ENCODE results near the gene ELL.

DNA sequence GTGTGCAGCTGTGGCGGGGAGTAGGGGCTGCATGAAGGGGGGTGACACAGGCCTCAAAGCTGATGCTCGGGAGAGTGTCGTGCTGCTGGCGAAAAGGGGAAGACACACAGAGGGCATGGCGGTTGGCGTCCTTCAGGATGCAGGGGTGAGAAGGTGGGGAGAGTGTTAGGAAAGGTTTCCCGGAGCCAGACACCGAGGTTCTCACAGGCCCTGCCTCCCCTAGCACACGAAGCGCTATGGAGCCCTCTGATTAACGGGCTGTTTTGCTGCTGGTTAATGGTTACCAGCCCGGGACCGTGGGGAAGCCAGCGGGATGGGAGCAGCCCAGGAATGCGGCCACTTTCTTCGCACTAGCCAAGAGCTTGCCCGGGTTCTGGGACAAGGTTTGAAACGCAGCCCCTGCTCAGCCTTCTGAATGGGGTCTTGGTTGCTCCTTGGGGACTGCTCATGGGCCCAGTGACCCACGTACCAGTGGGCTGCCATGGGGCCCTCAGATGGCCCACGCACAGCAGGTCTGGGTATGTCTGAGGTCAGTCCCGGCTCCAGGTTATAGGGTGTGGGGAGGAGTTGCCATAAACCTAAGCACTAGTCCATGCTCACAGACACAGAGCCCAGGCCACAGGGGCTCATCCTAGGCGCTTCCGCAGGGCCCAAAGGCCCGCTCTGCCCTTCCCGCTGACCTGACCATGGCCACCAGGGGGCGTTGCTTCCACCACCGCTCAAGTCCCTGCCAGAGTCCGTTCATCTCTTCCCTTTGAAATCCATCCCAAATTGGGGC lies 52.6 kb downstream of the ELL start:
- TF ChIP-seq, protein P1, sequence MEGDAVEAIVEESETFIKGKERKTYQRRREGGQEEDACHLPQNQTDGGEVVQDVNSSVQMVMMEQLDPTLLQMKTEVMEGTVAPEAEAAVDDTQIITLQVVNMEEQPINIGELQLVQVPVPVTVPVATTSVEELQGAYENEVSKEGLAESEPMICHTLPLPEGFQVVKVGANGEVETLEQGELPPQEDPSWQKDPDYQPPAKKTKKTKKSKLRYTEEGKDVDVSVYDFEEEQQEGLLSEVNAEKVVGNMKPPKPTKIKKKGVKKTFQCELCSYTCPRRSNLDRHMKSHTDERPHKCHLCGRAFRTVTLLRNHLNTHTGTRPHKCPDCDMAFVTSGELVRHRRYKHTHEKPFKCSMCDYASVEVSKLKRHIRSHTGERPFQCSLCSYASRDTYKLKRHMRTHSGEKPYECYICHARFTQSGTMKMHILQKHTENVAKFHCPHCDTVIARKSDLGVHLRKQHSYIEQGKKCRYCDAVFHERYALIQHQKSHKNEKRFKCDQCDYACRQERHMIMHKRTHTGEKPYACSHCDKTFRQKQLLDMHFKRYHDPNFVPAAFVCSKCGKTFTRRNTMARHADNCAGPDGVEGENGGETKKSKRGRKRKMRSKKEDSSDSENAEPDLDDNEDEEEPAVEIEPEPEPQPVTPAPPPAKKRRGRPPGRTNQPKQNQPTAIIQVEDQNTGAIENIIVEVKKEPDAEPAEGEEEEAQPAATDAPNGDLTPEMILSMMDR (IDR thresholded peaks at IDR 0.05): peak; percentile 90
- TF ChIP-seq ZFX (IDR thresholded peaks at IDR 0.05; ENCODE audit: borderline replicate concordance): no peak
